NCI-H82 treated with DMSO at 0.1 percent for 48 hours (cell line): ENCODE measurements around the gene TAOK3.
"Not testable (repeated sequence)": the region's sequence is repeated elsewhere in the genome, so short reads cannot be mapped to it uniquely, and the experiment has no call there.

Experiments used
- DNase-seq: peaks from one replicate; lab custom pipeline; 2025; ENCODE audit not compliant: unreplicated experiment; lab: John Stamatoyannopoulos, UW

Gene TAOK3

GRCh38 chr12:118302053-118302452 is 70.7 kb downstream of the TAOK3 start:
- no peak for DNase-seq

- DNase-seq, result no peak
Observed at GRCh38 chr12:118299791-118300460, 72.8 kb downstream of the TAOK3 start.

GRCh38 chr12:118297284-118297683 is 75.4 kb downstream of the TAOK3 start:
- no peak for DNase-seq

GRCh38 chr12:118292836-118293235 is 79.9 kb downstream of the TAOK3 start:
- DNase-seq, result no peak

- DNase-seq, result peak; percentile 75
Observed at GRCh38 chr12:118290130-118290529, 82.6 kb downstream of the TAOK3 start.

- peak; percentile 19 for DNase-seq
Observed at GRCh38 chr12:118288174-118288573, 84.5 kb downstream of the TAOK3 start.

GRCh38 chr12:118287728-118288127 is 85.0 kb downstream of the TAOK3 start:
- DNase-seq, result no peak

GRCh38 chr12:118282767-118283166 is 89.9 kb downstream of the TAOK3 start:
- no peak for DNase-seq

GRCh38 chr12:118278288-118278687 is 94.4 kb downstream of the TAOK3 start:
- not testable (repeated sequence) for DNase-seq

- no peak for DNase-seq
Observed at GRCh38 chr12:118274066-118274465, 98.6 kb downstream of the TAOK3 start.

GRCh38 chr12:118271770-118272417 is 100.8 kb downstream of the TAOK3 start:
- no peak for DNase-seq

- no peak for DNase-seq
Observed at GRCh38 chr12:118271183-118271582, 101.5 kb downstream of the TAOK3 start.

- DNase-seq, result no peak
Observed at GRCh38 chr12:118269806-118270205, 102.9 kb downstream of the TAOK3 start.

GRCh38 chr12:118259079-118259478 is 113.6 kb downstream of the TAOK3 start:
- DNase-seq, result no peak

- DNase-seq, result no peak
Observed at GRCh38 chr12:118256352-118256751, 116.4 kb downstream of the TAOK3 start.

GRCh38 chr12:118249547-118249946 is 123.2 kb downstream of the TAOK3 start:
- DNase-seq, result no peak

GRCh38 chr12:118245886-118246285 is 126.8 kb downstream of the TAOK3 start:
- DNase-seq, result not testable (repeated sequence)

GRCh38 chr12:118238888-118239287 is 133.8 kb downstream of the TAOK3 start:
- DNase-seq, result no peak

GRCh38 chr12:118237908-118238307 is 134.8 kb downstream of the TAOK3 start:
- DNase-seq, result no peak

- no peak for DNase-seq
Observed at GRCh38 chr12:118237052-118237665, 135.5 kb downstream of the TAOK3 start.

GRCh38 chr12:118220702-118221101 is 152.0 kb downstream of the TAOK3 start:
- no peak for DNase-seq

- no peak for DNase-seq
Observed at GRCh38 chr12:118219772-118220171, 152.9 kb downstream of the TAOK3 start.
